ENCODE results near the gene TRIM24. TPM values are rescaled to one million over a fixed set of nuclear protein-coding genes. Genes with fewer than 3 reads are reported as not detected.
A peak's percentile ranks its signal among the peaks of the same experiment; 100 is the strongest.

TRIM24 gene
- total and polyA plus RNA-seq, 2 of the 13 experiments (the other 11 are each of a cell fraction or from before 2014, with no cell fraction given), result 100 to 106 TPM

DNA sequence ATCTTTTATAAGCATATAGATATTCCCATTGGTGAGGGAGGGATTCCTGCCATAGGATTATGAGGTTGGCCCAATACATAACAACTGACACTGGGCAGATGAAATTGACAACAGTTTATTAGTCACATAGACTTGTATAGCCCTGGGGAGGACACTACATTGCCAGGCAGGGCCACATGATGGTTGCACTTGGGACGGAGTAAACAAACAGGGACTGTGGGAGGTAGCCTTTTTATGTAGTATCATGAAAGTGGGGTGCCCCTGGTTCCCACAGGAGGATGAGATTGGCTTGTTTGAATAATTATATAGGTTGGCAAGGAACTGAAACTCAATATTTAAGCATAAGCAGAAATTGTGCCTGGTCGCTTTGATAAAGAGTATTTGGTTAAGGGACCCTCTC, 23.5 kb downstream of the TRIM24 start:
- peaks cover 85% of the 10 kb centered on the region for H4K20me1 ChIP-seq (ENCODE audit: insufficient read depth, low read length)
- 0 out of 2 replicates have a peak overlapping the region, but pooled peaks have one; percentile 10 for H3K4me2 ChIP-seq (ENCODE audit: low read depth, low read length)
- DNase-seq (ENCODE audit: low spot score), result no peak
- WGBS (ENCODE audit: low lambda C conversion rate), result 50% methylated on average over 2 of the region's 2 CpGs
- BruUV-seq (replicated peaks), result no TSS peak
- CTCF ChIA-PET (ENCODE audit: low intra/inter-chr PET ratio, low total read pairs), result no interaction called here
- H3K79me2 ChIP-seq (ENCODE audit: insufficient read depth, low read length), result peaks cover 94% of the 10 kb centered on the region
- H3K27me3 ChIP-seq (ENCODE audit: control insufficient read depth in 1 of 2, insufficient read depth in 2 of 2, low read length in 2 of 2), result no peaks in the 10 kb centered on the region
- no peak overlapping the region for H2AFZ ChIP-seq (ENCODE audit: low read length)
- H3K9me3 ChIP-seq (ENCODE audit: low read length), result no peaks in the 10 kb centered on the region
- FAIRE-seq, result no peak
- H3K9ac ChIP-seq (ENCODE audit: insufficient read depth, low read depth, low read length), result no peak overlapping the region
- in situ Hi-C loops (cut with HindIII; ENCODE audit: extremely low pct_ligation_motif_present, low pct_unique_long_range_greater_than_20kb), result no loop called here
- peaks cover 3 to 9% of the 10 kb centered on the region in 2 experiments; a peak in 3 of 5 replicates for H3K36me3 ChIP-seq (replicated peaks in 1 of 2; ENCODE audit: control insufficient read depth in 1 of 2, insufficient read depth in 2 of 2, low read length in 2 of 2)
- peaks cover 82% of the 10 kb centered on the region for H3K4me1 ChIP-seq (ENCODE audit: insufficient read depth, low read length)
- peak; percentile 76 for ATAC-seq
- POLR2A ChIA-PET, result interaction anchor here (1.3 kb wide), 1 partner anchor 13 kb away, joined by 3 read pairs; no protein-coding TSS in a partner anchor
- H3K27ac ChIP-seq (ENCODE audit: extremely low read length, insufficient read depth, low read length), result peak overlapping the region; percentile 1
- intact Hi-C loops (cut with micrococcal nuclease; ENCODE audit: unreplicated experiment), result no loop called here
- H3K4me3 ChIP-seq (replicated peaks in 1 of 3; ENCODE audit: insufficient read depth in 1 of 3, low read depth in 2 of 3, low read length in 3 of 3), result no peak overlapping the region
- no peak for TF ChIP-seq ZNF850 (CRISPR knock-in tag; conservative IDR thresholded peaks at IDR 0.05)
- TF ChIP-seq THAP7 (CRISPR knock-in tag; IDR thresholded peaks at IDR 0.05), result no peak
- 0 out of 2 replicates have a peak, but pooled peaks have one; percentile 7 for TF ChIP-seq ZMYM2 (CRISPR knock-in tag; IDR thresholded peaks at IDR 0.05)
- TF ChIP-seq ZFP90 (CRISPR knock-in tag; IDR thresholded peaks at IDR 0.05; ENCODE audit: borderline replicate concordance), result no peak
- TF ChIP-seq NR2F6 (IDR thresholded peaks at IDR 0.05), result no peak
- TF ChIP-seq NR2F6 (CRISPR knock-in tag; IDR thresholded peaks at IDR 0.05), result no peak
- no peak for TF ChIP-seq SKIL (CRISPR knock-in tag; IDR thresholded peaks at IDR 0.05; ENCODE audit: borderline replicate concordance)
- TF ChIP-seq ZNF383 (CRISPR knock-in tag; IDR thresholded peaks at IDR 0.05; ENCODE audit: borderline replicate concordance), result no peak
- TF ChIP-seq GTF2F1 (IDR thresholded peaks at IDR 0.05; ENCODE audit: low read length), result no peak
- no peak for TF ChIP-seq ZNF549 (CRISPR knock-in tag; IDR thresholded peaks at IDR 0.05)
- no peak for TF ChIP-seq ZKSCAN8 (CRISPR knock-in tag; IDR thresholded peaks at IDR 0.05; ENCODE audit: borderline replicate concordance)
- no peak for TF ChIP-seq KDM1A (CRISPR knock-in tag; IDR thresholded peaks at IDR 0.05)
- TF ChIP-seq, protein P1, sequence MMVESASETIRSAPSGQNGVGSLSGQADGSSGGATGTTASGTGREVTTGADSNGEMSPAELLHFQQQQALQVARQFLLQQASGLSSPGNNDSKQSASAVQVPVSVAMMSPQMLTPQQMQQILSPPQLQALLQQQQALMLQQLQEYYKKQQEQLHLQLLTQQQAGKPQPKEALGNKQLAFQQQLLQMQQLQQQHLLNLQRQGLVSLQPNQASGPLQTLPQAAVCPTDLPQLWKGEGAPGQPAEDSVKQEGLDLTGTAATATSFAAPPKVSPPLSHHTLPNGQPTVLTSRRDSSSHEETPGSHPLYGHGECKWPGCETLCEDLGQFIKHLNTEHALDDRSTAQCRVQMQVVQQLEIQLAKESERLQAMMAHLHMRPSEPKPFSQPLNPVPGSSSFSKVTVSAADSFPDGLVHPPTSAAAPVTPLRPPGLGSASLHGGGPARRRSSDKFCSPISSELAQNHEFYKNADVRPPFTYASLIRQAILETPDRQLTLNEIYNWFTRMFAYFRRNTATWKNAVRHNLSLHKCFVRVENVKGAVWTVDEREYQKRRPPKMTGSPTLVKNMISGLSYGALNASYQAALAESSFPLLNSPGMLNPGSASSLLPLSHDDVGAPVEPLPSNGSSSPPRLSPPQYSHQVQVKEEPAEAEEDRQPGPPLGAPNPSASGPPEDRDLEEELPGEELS (CRISPR knock-in tag; IDR thresholded peaks at IDR 0.05), result peak; percentile 21; the same call in 1 of the 2 replicates
- TF ChIP-seq ZBTB1 (CRISPR knock-in tag; IDR thresholded peaks at IDR 0.05; ENCODE audit: borderline replicate concordance), result no peak
- no peak for TF ChIP-seq DMAP1 (CRISPR knock-in tag; IDR thresholded peaks at IDR 0.05)
- TF ChIP-seq MXD3 (CRISPR knock-in tag; IDR thresholded peaks at IDR 0.05), result no peak
- TF ChIP-seq, protein P2, sequence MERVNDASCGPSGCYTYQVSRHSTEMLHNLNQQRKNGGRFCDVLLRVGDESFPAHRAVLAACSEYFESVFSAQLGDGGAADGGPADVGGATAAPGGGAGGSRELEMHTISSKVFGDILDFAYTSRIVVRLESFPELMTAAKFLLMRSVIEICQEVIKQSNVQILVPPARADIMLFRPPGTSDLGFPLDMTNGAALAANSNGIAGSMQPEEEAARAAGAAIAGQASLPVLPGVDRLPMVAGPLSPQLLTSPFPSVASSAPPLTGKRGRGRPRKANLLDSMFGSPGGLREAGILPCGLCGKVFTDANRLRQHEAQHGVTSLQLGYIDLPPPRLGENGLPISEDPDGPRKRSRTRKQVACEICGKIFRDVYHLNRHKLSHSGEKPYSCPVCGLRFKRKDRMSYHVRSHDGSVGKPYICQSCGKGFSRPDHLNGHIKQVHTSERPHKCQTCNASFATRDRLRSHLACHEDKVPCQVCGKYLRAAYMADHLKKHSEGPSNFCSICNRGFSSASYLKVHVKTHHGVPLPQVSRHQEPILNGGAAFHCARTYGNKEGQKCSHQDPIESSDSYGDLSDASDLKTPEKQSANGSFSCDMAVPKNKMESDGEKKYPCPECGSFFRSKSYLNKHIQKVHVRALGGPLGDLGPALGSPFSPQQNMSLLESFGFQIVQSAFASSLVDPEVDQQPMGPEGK (CRISPR knock-in tag; IDR thresholded peaks at IDR 0.05), result peak; percentile 26; the same call in 1 of the 2 replicates
- TF ChIP-seq ZBTB7B (CRISPR knock-in tag; IDR thresholded peaks at IDR 0.05), result 0 out of 2 replicates have a peak, but pooled peaks have one; percentile 24
- no peak for TF ChIP-seq FOXA1 (IDR thresholded peaks at IDR 0.05)
- peak; percentile 41; the same call in 1 of the 2 replicates for TF ChIP-seq FOXA1 (CRISPR knock-in tag; IDR thresholded peaks at IDR 0.05)
